SU-DHL-6 (cell line): Measurements from ENCODE around the gene CMSS1.

Experiments
- CTCF ChIP-seq: fragments of 200-600 bp; sonication (generic); IDR thresholded peaks from one replicate; pipeline ENCODE4 v1.5.1; 2017; ENCODE audit warnings: antibody characterized with exemption, mild to moderate bottlenecking, low read length, moderate library complexity; ENCODE audit not compliant: insufficient read depth, poor library complexity, severe bottlenecking
- EZH2phosphoT487 ChIP-seq: fragments of 200-600 bp; sonication (generic), shearing (Covaris generic); conservative IDR thresholded peaks from 2 replicates; pipeline ENCODE4 v1.6.1; 2018; ENCODE audit warnings: mild to moderate bottlenecking, antibody characterized with exemption, low read length, moderate library complexity, mixed read lengths

- TF ChIP-seq CTCF (no peak), EZH2phosphoT487 (no peak)
These were observed 184.0 kb downstream of the CMSS1 start for GRCh38 chr3:100001526-100002270.
